Heart right ventricle (tissue), 16 donors: Measurements from ENCODE around the gene FLOT2. TPM values are rescaled to one million over a fixed set of nuclear protein-coding genes. Genes with fewer than 3 reads are reported as not detected.

ENCODE experiments used
- ATAC-seq, 8 donors: fragments of 200-7000 bp; cut with Tn5 transposase; one replicate each; pipeline ENCODE4 v1.9.1; 2020; ENCODE audit warnings: mild to moderate bottlenecking in 8 of 8, moderate library complexity in 8 of 8, moderate number of reproducible peaks in 1 of 8
- DNase-seq, 2 donors: peaks; one replicate each; pipeline ENCODE4 v3.0.0-alpha.2; 2020
- H3K27ac ChIP-seq, 10 donors: fragments of 200-600 bp; sonication (generic) in 2 of 10; one replicate each; pipeline versions ENCODE4 v1.5.0 to v1.8.0; 2020 to 2022; ENCODE audit warnings: mild to moderate bottlenecking in 3 of 10
- H3K27me3 ChIP-seq, 7 donors: fragments of 200-600 bp; one replicate each; pipeline ENCODE4 v1.8.0; 2021 to 2022; ENCODE audit warnings: mild to moderate bottlenecking in 2 of 7
- H3K36me3 ChIP-seq, 9 donors: fragments of 200-600 bp; sonication (generic) in 1 of 9; one replicate each; pipeline versions ENCODE4 v1.5.0 to v1.8.0; 2020 to 2022; ENCODE audit warnings: mild to moderate bottlenecking in 2 of 9
- H3K4me1 ChIP-seq, 9 donors: fragments of 200-600 bp; sonication (generic) in 1 of 9; one replicate each; pipeline versions ENCODE4 v1.5.0 to v1.8.0; 2020 to 2022; ENCODE audit warnings: mild to moderate bottlenecking in 4 of 9
- H3K4me3 ChIP-seq, 10 donors: fragments of 200-600 bp; sonication (generic) in 2 of 10; one replicate each; pipeline versions ENCODE4 v1.5.0 to v1.8.0; 2020 to 2022; ENCODE audit warnings: mild to moderate bottlenecking in 7 of 10, moderate library complexity in 2 of 10
- H3K9me3 ChIP-seq, 11 donors: fragments of 200-600 bp in 10 of 11; sonication (generic) in 2 of 11; one replicate each; pipeline versions ENCODE4 v1.5.0 to v1.8.0; 2013 to 2022; ENCODE audit warnings: mild to moderate bottlenecking in 2 of 11, control low read depth in 1 of 11, moderate library complexity in 1 of 11
- CTCF ChIP-seq, 9 donors: fragments of 200-600 bp; sonication (generic) in 2 of 9; IDR thresholded peaks; one replicate each; pipeline versions ENCODE4 v1.5.0 to v1.8.0; 2021 to 2022; ENCODE audit warnings: antibody characterized with exemption in 9 of 9, mild to moderate bottlenecking in 5 of 9, moderate library complexity in 1 of 9
- WGBS, 2 donors: extraction: QIAGEN DNeasy Blood & Tissue Kit; methylation state at CpG; one replicate each; pipeline ENCODE4 v1.1.7; 2013; ENCODE audit warnings: inconsistent platforms in 1 of 2; 5-methylcytosine and 5-hydroxymethylcytosine counted together
- intact Hi-C, 10 donors: fragments of 100-400 bp; cut with DNase I; formaldehyde crosslinking; loops; one replicate each; pipeline versions ENCODE4 v1.11.1 to v1.14.2; 2022
- long read RNA-seq, 3 donors: library from polyadenylated mRNA; unstranded; transcript quantifications; one replicate each; pipeline ENCODE4 v2.0.0, GENCODE V29; 2020 to 2021
- polyA plus RNA-seq, 2 donors: library from polyadenylated mRNA; stranded (reverse); fragments of 200-250 nt; gene quantifications; one replicate each; pipeline ENCODE4 v1.2.3, GENCODE V29; 2013
- total RNA-seq, 10 donors: library from RNA; stranded (reverse); fragmentation: NEBNext Ultra II Directional in 3 of 10; extraction: Animal tissue kit (Norgen Biotek cat#: 25700) in 3 of 10; gene quantifications; one replicate each; pipeline versions ENCODE4 v1.2.1 to v1.2.4, GENCODE V29; 2021 to 2023
- donor health status: Arrhythmogenic right ventricular cardiomyopathy.
- donor health status: ischemic (EF 13 %, LVEDD 7.1; RV severe dilation, severe dysfunction).
- donor health status: healthy with polysubstance abuse.
- donor health status: DM: no; HTN: yes; CAD: no.
- donor health status: DM: no; HTN: no; CAD: no.
- donor health status: ischemic (EF 25% LVEDD 6.9; RV normal size, moderate dysfunction).
- donor health status: ischemic (EF 25% LVEDD 5.7; RV mildly dilated, moderate dysfunction).
- donor health status: healthy.
- donor health status: DM: yes; HTN: yes; CAD: no.
- donor health status: Ischemic cardiomyopathy.
- donor health status: ischemic (EF 35%, LVEDD 5.7; RV mildly dilated, moderate dysfunction).
- donor health status: nonischemic (EF 11% LVEDD 7.7; RV severe dilation, severe dysfunction).
- donor health status: DM: yes; HTN: yes; CAD: no.
- donor health status: PGD.
- donor health status: ischemic (EF 29% LVEDD 5.4; RV normal size, mild dysfunction).
- donor health status: nonischemic (EF 23%, LVEDD 6.1; RV moderate dilation, normal function).

The FLOT2 gene
- total RNA-seq, result 100 to 1,000 TPM in 3 of 10 donors, 10 to 100 TPM in 7; 82.8 to 159 (median 90.7) TPM
- 10 to 100 TPM; 38.3 to 51.6 TPM for polyA plus RNA-seq
- long read RNA-seq, donor 1, transcript FLOT2-202 (11 exons, 2,618 nt), result major isoform, 140 of 178 reads
- long read RNA-seq, donor 1, partial matches to known transcripts, result 11 of 178 reads
- long read RNA-seq, donor 1, other reads (novel, unspliced or antisense), result 23 of 178 reads
- long read RNA-seq, donor 2, transcript FLOT2-210 (11 exons, 2,585 nt), result minor isoform, 6 of 197 reads
- long read RNA-seq, donor 2, transcript FLOT2-202 (11 exons, 2,618 nt), result major isoform, 142 of 197 reads
- long read RNA-seq, donor 2, partial matches to known transcripts, result 15 of 197 reads
- long read RNA-seq, donor 2, other reads (novel, unspliced or antisense), result 32 of 197 reads
- long read RNA-seq, donor 3, transcript FLOT2-210 (11 exons, 2,585 nt), result minor isoform, 17 of 408 reads
- long read RNA-seq, donor 3, transcript FLOT2-202 (11 exons, 2,618 nt), result major isoform, 321 of 408 reads
- long read RNA-seq, donor 3, partial matches to known transcripts, result 34 of 408 reads
- long read RNA-seq, donor 3, other reads (novel, unspliced or antisense), result 32 of 408 reads

- intact Hi-C loops, result loop anchor here in 4 of 10 donors (5.0 to 10.0 kb wide), 4 partner anchors 40 to 135 kb away; partner anchors contain the start of gene ERAL1 (in 2 of the 4)
- H3K9me3 ChIP-seq, result no peaks in the 10 kb centered on the region
- peak within 1 kb of the TSS; percentile 74 to 97 (median 91) for H3K27ac ChIP-seq
- peak in 4 of 9 donors; percentile 17 to 51 (median 39) for TF ChIP-seq CTCF (IDR thresholded peaks at IDR 0.05)
- no peaks in the 10 kb centered on the region for H3K36me3 ChIP-seq
- peak; percentile 77 to 91 (median 82) for ATAC-seq
- no peaks in the 10 kb centered on the region for H3K27me3 ChIP-seq
- peak; percentile 47 to 64 for DNase-seq
- 0% methylated on average over 70 to 73 of the region's 73 CpGs for WGBS, 2 donors
- peak within 1 kb of the TSS; percentile 65 to 98 (median 90) for H3K4me3 ChIP-seq
- peaks cover 7 to 61% (median 44%) of the 10 kb centered on the region in 9 donors for H3K4me1 ChIP-seq
Observed at GRCh38 chr17:28896884-28897768, at the start of gene FLOT2. TSS of gene FLOT2 (minus strand) at chr17:28897733. CDS start at chr17:28897574, 159 bp downstream.

- H3K36me3 ChIP-seq, result peaks cover 0 to 44% (median 0%) of the 10 kb centered on the region in 9 donors
- H3K4me1 ChIP-seq, result peaks cover 17 to 75% (median 58%) of the 10 kb centered on the region in 9 donors
- no peaks in the 10 kb centered on the region for H3K9me3 ChIP-seq
- no peak for TF ChIP-seq CTCF (IDR thresholded peaks at IDR 0.05)
- DNase-seq (no peak), ATAC-seq (no peak)
- H3K4me3 ChIP-seq, result no peak overlapping the region
- H3K27me3 ChIP-seq, result no peaks in the 10 kb centered on the region
- intact Hi-C loops, result loop anchor here in 5 of 10 donors (5.0 to 10.0 kb wide), 4 partner anchors 39 to 101 kb away; partner anchors contain the start of genes FAM222B (in 2 of the 5), DHRS13 (in 1 of the 5) and FLOT2 (in 1 of the 5)
- H3K27ac ChIP-seq, result peak overlapping the region in 6 of 10 donors; percentile 37 to 93 (median 60)
- 36% methylated on average over 4 of the region's 4 CpGs for WGBS, 2 donors
Observed at GRCh38 chr17:28946239-28946638, 48.7 kb upstream of the FLOT2 start.

GRCh38 chr17:28944862-28945741, 47.6 kb upstream of the FLOT2 start:
- intact Hi-C loops, result loop anchor here in 5 of 10 donors (5.0 to 10.0 kb wide), 4 partner anchors 38 to 100 kb away; partner anchors contain the start of genes FAM222B (in 2 of the 5), DHRS13 (in 1 of the 5) and FLOT2 (in 1 of the 5)
- ATAC-seq (no peak), DNase-seq (no peak)
- Histone ChIP-seq H3K36me3 (peaks cover 0 to 47% (median 0%) of the 10 kb centered on the region in 9 donors), H3K4me3 (no peak overlapping the region), H3K9me3 (no peaks in the 10 kb centered on the region), H3K27ac (peak overlapping the region in 6 of 10 donors; percentile 37 to 93 (median 60)), H3K4me1 (peaks cover 26 to 86% (median 69%) of the 10 kb centered on the region in 9 donors), H3K27me3 (no peaks in the 10 kb centered on the region)
- 34 to 47% methylated on average over 8 of the region's 8 CpGs for whole genome bisulfite sequencing, 2 donors
- TF ChIP-seq CTCF (IDR thresholded peaks at IDR 0.05), result no peak
